ENCODE results near the gene UNG. TPM values are rescaled to one million over a fixed set of nuclear protein-coding genes. Genes with fewer than 3 reads are reported as not detected.

The UNG gene
- total and polyA plus RNA-seq, 5 donors from 2014 or later = 8.9 to 42.2 (median 33.0) TPM

DNA sequence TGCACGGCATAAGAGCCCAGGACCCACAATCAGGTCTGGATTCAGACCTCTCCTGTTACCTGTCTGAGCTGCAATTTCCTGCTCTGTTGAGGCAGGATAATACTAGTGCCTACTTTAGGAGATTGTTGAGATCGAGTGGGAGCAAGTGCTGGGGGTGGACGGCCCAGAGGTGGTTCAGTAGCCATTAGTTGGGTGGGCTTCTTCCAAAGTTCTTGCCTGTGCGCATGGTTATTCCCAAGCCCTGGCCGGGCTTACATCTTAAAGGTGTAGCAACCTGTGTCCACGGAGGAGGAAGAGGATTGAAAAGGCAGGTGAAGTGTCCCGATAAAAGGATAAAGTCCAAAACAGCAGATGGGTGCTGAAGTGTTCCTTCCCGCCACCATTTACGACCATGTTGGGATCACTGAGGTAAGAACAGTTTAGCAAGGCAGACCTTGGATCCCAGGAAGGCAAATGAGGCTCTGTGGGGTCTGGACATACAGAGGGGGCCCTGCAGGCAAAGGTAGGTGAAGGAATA lies 52.8 kb downstream of the UNG start:
- Histone ChIP-seq H3K4me3 (ENCODE audit: low read depth, low read length) (no peak overlapping the region), H3K27me3 (ENCODE audit: control insufficient read depth, insufficient read depth, low read length) (peaks cover 2% of the 10 kb centered on the region), H3K9me3 (ENCODE audit: control insufficient read depth in 2 of 2, low read length in 2 of 2) (no peaks in the 10 kb centered on the region), H3K27ac (ENCODE audit: insufficient read depth, low read length, poor library complexity, severe bottlenecking) (no peak overlapping the region), H3K4me1 (ENCODE audit: control insufficient read depth, insufficient read depth, low read length, poor library complexity, severe bottlenecking) (peaks cover 14% of the 10 kb centered on the region), H3K36me3 (ENCODE audit: control insufficient read depth, insufficient read depth, low read length) (no peaks in the 10 kb centered on the region)
- Mint-ChIP-seq H3K27me3 (peaks cover 15% of the 10 kb centered on the region), H3K4me3 (no peak overlapping the region), H3K36me3 (peaks cover 4% of the 10 kb centered on the region), H3K27ac (no peak overlapping the region), H3K4me1 (peaks cover 5 to 15% (median 12%) of the 10 kb centered on the region in 4 donors), H3K9me3 (no peaks in the 10 kb centered on the region)
- ATAC-seq (ENCODE audit: low read depth in 2 of 2) = no peak
- DNase-seq = no peak

- H3K27ac Mint-ChIP-seq = no peak overlapping the region
- ATAC-seq (ENCODE audit: low read depth in 2 of 2) (no peak), DNase-seq (no peak)
- H3K4me1 ChIP-seq (ENCODE audit: control insufficient read depth, insufficient read depth, low read length, poor library complexity, severe bottlenecking) = peaks cover 15% of the 10 kb centered on the region
- H3K36me3 Mint-ChIP-seq = peaks cover 4% of the 10 kb centered on the region
- no peak overlapping the region for H3K4me3 Mint-ChIP-seq
- H3K9me3 ChIP-seq (ENCODE audit: control insufficient read depth in 2 of 2, low read length in 2 of 2) = no peaks in the 10 kb centered on the region
- peaks cover 15% of the 10 kb centered on the region for H3K27me3 Mint-ChIP-seq
- H3K36me3 ChIP-seq (ENCODE audit: control insufficient read depth, insufficient read depth, low read length) = no peaks in the 10 kb centered on the region
- no peak overlapping the region for H3K27ac ChIP-seq (ENCODE audit: insufficient read depth, low read length, poor library complexity, severe bottlenecking)
- H3K27me3 ChIP-seq (ENCODE audit: control insufficient read depth, insufficient read depth, low read length) = peaks cover 2% of the 10 kb centered on the region
- no peak overlapping the region for H3K4me3 ChIP-seq (ENCODE audit: low read depth, low read length)
- H3K9me3 Mint-ChIP-seq = no peaks in the 10 kb centered on the region
- peaks cover 11 to 19% (median 18%) of the 10 kb centered on the region in 4 donors for H3K4me1 Mint-ChIP-seq
These were observed 54.1 kb downstream of the UNG start for GRCh38 chr12:109151457-109151856.

- no peak for ATAC-seq (ENCODE audit: low read depth in 2 of 2)
- H3K36me3 Mint-ChIP-seq = peaks cover 4% of the 10 kb centered on the region
- peaks cover 15 to 22% (median 18%) of the 10 kb centered on the region in 4 donors for H3K4me1 Mint-ChIP-seq
These were observed 56.5 kb downstream of the UNG start for GRCh38 chr12:109153821-109154441.

GRCh38 chr12:109154451-109155438 lies 57.3 kb downstream of the UNG start:
- peak overlapping the region; percentile 92 to 98 (median 92) for H3K4me3 Mint-ChIP-seq
- H3K27me3 Mint-ChIP-seq = peaks cover 5% of the 10 kb centered on the region
- Histone ChIP-seq H3K27me3 (ENCODE audit: control insufficient read depth, insufficient read depth, low read length) (peaks cover 2% of the 10 kb centered on the region), H3K27ac (ENCODE audit: insufficient read depth, low read length, poor library complexity, severe bottlenecking) (peak overlapping the region; percentile 60), H3K4me1 (ENCODE audit: control insufficient read depth, insufficient read depth, low read length, poor library complexity, severe bottlenecking) (peaks cover 15% of the 10 kb centered on the region), H3K4me3 (ENCODE audit: low read depth, low read length) (peak overlapping the region; percentile 82), H3K9me3 (ENCODE audit: control insufficient read depth in 2 of 2, low read length in 2 of 2) (no peaks in the 10 kb centered on the region), H3K36me3 (ENCODE audit: control insufficient read depth, insufficient read depth, low read length) (no peaks in the 10 kb centered on the region)
- H3K9me3 Mint-ChIP-seq = no peaks in the 10 kb centered on the region
- peak overlapping the region; percentile 60 to 91 (median 87) for H3K27ac Mint-ChIP-seq
- DNase-seq = peak; percentile 70 to 82 (median 79)
- peak; percentile 91 to 94 for ATAC-seq (ENCODE audit: low read depth in 2 of 2)
- peaks cover 4% of the 10 kb centered on the region for H3K36me3 Mint-ChIP-seq
- H3K4me1 Mint-ChIP-seq = peaks cover 16 to 22% (median 18%) of the 10 kb centered on the region in 4 donors

More at GRCh38 chr12:109153821-109154441, 56.5 kb downstream of the UNG start:
- H3K36me3 ChIP-seq (ENCODE audit: control insufficient read depth, insufficient read depth, low read length) = no peaks in the 10 kb centered on the region
- peaks cover 9% of the 10 kb centered on the region for H3K27me3 Mint-ChIP-seq
- no peak for DNase-seq
- H3K4me3 ChIP-seq (ENCODE audit: low read depth, low read length) = peak overlapping the region; percentile 82
- peak overlapping the region; percentile 87 to 98 (median 92) for H3K4me3 Mint-ChIP-seq
- no peaks in the 10 kb centered on the region for H3K9me3 ChIP-seq (ENCODE audit: control insufficient read depth in 2 of 2, low read length in 2 of 2)
- H3K9me3 Mint-ChIP-seq = no peaks in the 10 kb centered on the region
- H3K4me1 ChIP-seq (ENCODE audit: control insufficient read depth, insufficient read depth, low read length, poor library complexity, severe bottlenecking) = peaks cover 15% of the 10 kb centered on the region
- peaks cover 2% of the 10 kb centered on the region for H3K27me3 ChIP-seq (ENCODE audit: control insufficient read depth, insufficient read depth, low read length)
- peak overlapping the region in 2 of 3 donors; percentile 40 to 91 for H3K27ac Mint-ChIP-seq
- peak overlapping the region; percentile 60 for H3K27ac ChIP-seq (ENCODE audit: insufficient read depth, low read length, poor library complexity, severe bottlenecking)

GRCh38 chr12:109156036-109156435 lies 58.6 kb downstream of the UNG start:
- peaks cover 2% of the 10 kb centered on the region for H3K27me3 ChIP-seq (ENCODE audit: control insufficient read depth, insufficient read depth, low read length)
- H3K27ac ChIP-seq (ENCODE audit: insufficient read depth, low read length, poor library complexity, severe bottlenecking) = no peak overlapping the region
- Mint-ChIP-seq H3K36me3 (peaks cover 4% of the 10 kb centered on the region), H3K27me3 (peaks cover 5% of the 10 kb centered on the region), H3K27ac (peak overlapping the region in 1 of 3 donors; percentile 91), H3K9me3 (no peaks in the 10 kb centered on the region), H3K4me3 (peak overlapping the region; percentile 32 to 98 (median 70)), H3K4me1 (peaks cover 16 to 22% (median 20%) of the 10 kb centered on the region in 4 donors)
- H3K4me3 ChIP-seq (ENCODE audit: low read depth, low read length) = no peak overlapping the region
- no peak for ATAC-seq (ENCODE audit: low read depth in 2 of 2)
- DNase-seq = no peak
- H3K9me3 ChIP-seq (ENCODE audit: control insufficient read depth in 2 of 2, low read length in 2 of 2) = no peaks in the 10 kb centered on the region
- H3K4me1 ChIP-seq (ENCODE audit: control insufficient read depth, insufficient read depth, low read length, poor library complexity, severe bottlenecking) = peaks cover 15% of the 10 kb centered on the region
- H3K36me3 ChIP-seq (ENCODE audit: control insufficient read depth, insufficient read depth, low read length) = no peaks in the 10 kb centered on the region

DNA sequence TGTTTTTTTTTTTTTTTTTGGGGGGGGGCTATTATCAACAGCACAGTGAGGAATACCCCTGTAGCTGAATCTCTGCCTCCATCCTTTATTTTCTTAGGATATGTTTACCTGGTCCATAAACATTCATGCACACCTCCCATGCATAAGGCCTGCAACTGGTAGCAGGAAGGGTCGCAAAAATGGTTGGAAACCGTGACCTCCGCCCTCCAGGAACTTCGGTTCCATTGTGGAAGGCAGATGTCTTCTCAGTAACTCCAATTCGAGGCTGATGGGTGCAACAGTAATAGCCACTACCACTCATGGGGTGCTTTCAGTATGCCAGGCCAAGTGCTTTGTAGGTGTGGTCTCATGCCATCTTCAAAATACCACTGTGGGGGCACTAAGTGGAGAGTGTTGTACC lies 59.2 kb downstream of the UNG start:
- Mint-ChIP-seq H3K36me3 (peaks cover under 1% of the 10 kb centered on the region), H3K4me3 (no peak overlapping the region), H3K27me3 (peaks cover 5% of the 10 kb centered on the region), H3K27ac (no peak overlapping the region), H3K4me1 (peaks cover 16 to 22% (median 20%) of the 10 kb centered on the region in 4 donors), H3K9me3 (no peaks in the 10 kb centered on the region)
- DNase-seq (no peak), ATAC-seq (ENCODE audit: low read depth in 2 of 2) (no peak)
- Histone ChIP-seq H3K27me3 (ENCODE audit: control insufficient read depth, insufficient read depth, low read length) (peaks cover under 1% of the 10 kb centered on the region), H3K36me3 (ENCODE audit: control insufficient read depth, insufficient read depth, low read length) (no peaks in the 10 kb centered on the region), H3K27ac (ENCODE audit: insufficient read depth, low read length, poor library complexity, severe bottlenecking) (no peak overlapping the region), H3K4me1 (ENCODE audit: control insufficient read depth, insufficient read depth, low read length, poor library complexity, severe bottlenecking) (peaks cover 15% of the 10 kb centered on the region), H3K4me3 (ENCODE audit: low read depth, low read length) (no peak overlapping the region), H3K9me3 (ENCODE audit: control insufficient read depth in 2 of 2, low read length in 2 of 2) (no peaks in the 10 kb centered on the region)

- peaks cover 13 to 24% (median 19%) of the 10 kb centered on the region in 4 donors for H3K4me1 Mint-ChIP-seq
- peaks cover 15% of the 10 kb centered on the region for H3K4me1 ChIP-seq (ENCODE audit: control insufficient read depth, insufficient read depth, low read length, poor library complexity, severe bottlenecking)
- H3K27ac Mint-ChIP-seq = no peak overlapping the region
- no peaks in the 10 kb centered on the region for H3K27me3 Mint-ChIP-seq
- no peak overlapping the region for H3K27ac ChIP-seq (ENCODE audit: insufficient read depth, low read length, poor library complexity, severe bottlenecking)
- H3K36me3 Mint-ChIP-seq = no peaks in the 10 kb centered on the region
- no peaks in the 10 kb centered on the region for H3K9me3 ChIP-seq (ENCODE audit: control insufficient read depth in 2 of 2, low read length in 2 of 2)
- no peaks in the 10 kb centered on the region for H3K36me3 ChIP-seq (ENCODE audit: control insufficient read depth, insufficient read depth, low read length)
- no peaks in the 10 kb centered on the region for H3K27me3 ChIP-seq (ENCODE audit: control insufficient read depth, insufficient read depth, low read length)
- H3K4me3 ChIP-seq (ENCODE audit: low read depth, low read length) = no peak overlapping the region
- ATAC-seq (ENCODE audit: low read depth in 2 of 2) (no peak), DNase-seq (no peak)
- H3K9me3 Mint-ChIP-seq = no peaks in the 10 kb centered on the region
- peak overlapping the region in 1 of 4 donors; percentile 65 for H3K4me3 Mint-ChIP-seq
These were observed 60.6 kb downstream of the UNG start for GRCh38 chr12:109157986-109158385.
